GM19035 (cell line): ENCODE results near the gene MEPE.

Experiments used
- ATAC-seq: cut with Tn5 transposase; IDR thresholded peaks from one replicate; pipeline ENCODE4 v1.9.1; 2021; ENCODE audit not compliant: unreplicated experiment

MEPE gene

DNA sequence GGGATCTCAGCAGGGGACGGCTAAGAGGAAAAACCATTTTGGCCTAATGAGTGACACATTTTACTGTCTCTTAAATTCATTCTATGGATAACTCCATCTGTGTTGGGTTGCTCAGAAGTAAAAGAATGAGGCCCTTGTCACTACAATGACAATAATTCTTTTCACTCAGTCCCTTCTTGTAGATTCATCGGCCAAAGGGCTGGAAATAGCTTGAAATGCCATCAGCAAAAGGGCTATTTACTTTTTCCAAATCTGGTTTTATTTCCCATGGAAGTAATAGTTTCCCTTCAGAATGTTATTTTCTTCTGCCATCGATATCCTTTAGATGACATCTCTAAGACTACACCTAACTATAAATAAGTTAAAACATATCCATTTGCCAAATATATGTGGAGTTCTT lies 7.4 kb downstream of the MEPE start:
- ATAC-seq = no peak

GRCh38 chr4:87843936-87844335 lies 11.2 kb downstream of the MEPE start:
- ATAC-seq = no peak

DNA sequence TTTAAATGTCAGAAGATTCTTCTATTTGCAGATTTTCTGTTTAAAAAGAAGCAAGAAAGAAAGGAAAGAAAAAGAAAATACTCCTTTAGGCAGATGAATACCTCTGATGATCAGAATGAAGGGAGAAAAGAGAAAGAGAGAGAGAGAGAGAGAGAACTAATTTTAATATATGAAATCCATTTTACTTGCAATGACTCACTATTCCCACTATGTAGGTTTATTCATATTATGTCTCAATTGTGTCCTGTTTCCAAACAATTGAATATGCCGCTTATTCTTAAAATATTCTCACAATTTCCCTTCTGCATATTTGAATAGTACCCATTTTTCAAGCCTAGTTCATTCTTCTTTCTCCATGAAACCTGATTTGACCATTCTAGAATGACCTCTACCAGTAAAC lies 11.7 kb downstream of the MEPE start:
- ATAC-seq = no peak

DNA sequence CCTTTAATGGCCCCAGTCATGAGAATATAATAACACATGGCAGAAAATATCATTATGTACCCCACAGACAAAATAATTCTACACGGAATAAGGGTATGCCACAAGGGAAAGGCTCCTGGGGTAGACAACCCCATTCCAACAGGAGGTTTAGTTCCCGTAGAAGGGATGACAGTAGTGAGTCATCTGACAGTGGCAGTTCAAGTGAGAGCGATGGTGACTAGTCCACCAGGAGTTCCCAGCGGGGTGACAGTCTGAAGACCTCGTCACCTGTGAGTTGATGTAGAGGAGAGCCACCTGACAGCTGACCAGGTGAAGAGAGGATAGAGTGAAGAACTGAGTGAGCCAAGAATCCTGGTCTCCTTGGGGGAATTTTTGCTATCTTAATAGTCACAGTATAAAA lies 13.5 kb downstream of the MEPE start:
- ATAC-seq = no peak

GRCh38 chr4:87848622-87849351 lies 16.0 kb downstream of the MEPE start:
- peak; percentile 81 for ATAC-seq

DNA sequence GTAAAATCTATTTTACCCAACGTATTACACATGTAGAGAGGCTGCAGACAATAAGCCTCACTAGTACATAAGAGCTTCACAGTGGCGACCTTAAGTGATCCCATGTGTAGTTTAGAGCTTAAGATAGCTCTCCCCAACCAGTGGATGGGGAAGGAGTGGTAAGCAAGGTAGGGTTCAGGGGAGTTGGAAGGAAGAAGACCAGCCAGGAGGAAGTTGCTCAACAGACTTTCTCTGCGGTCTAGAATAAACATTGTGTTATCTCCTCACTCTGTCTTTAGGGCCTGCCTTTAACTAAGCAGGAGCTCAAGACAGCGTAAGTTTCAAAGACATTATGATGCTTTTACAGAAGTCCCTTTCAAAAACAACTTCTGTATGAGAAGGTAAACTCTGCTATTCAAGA lies 16.8 kb downstream of the MEPE start:
- no peak for ATAC-seq

DNA sequence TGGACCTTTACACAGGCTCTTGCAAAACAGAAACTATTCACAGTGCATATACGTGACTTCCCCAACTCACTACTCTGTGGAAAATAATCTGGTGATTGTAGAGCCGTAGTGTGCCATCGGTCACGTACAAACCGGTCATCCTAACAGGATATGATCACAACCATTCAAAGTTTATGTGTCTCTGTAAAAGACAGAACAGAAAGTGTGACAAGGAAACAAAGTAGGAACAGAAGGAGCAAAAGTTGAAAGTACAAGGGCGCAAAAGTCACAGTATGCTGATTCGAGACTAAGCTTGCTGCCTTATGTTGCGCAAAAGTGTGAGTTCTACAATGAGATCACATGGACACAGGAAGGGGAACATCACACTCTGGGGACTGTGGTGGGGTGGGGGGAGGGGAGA lies 18.6 kb downstream of the MEPE start:
- no peak for ATAC-seq

- no peak for ATAC-seq
Measured at GRCh38 chr4:87851953-87852352, 19.2 kb downstream of the MEPE start.

GRCh38 chr4:87853108-87853507 lies 20.3 kb downstream of the MEPE start:
- no peak for ATAC-seq

- ATAC-seq = no peak
Measured at GRCh38 chr4:87853891-87854290, 21.1 kb downstream of the MEPE start.

GRCh38 chr4:87855559-87855958 lies 22.8 kb downstream of the MEPE start:
- no peak for ATAC-seq

DNA sequence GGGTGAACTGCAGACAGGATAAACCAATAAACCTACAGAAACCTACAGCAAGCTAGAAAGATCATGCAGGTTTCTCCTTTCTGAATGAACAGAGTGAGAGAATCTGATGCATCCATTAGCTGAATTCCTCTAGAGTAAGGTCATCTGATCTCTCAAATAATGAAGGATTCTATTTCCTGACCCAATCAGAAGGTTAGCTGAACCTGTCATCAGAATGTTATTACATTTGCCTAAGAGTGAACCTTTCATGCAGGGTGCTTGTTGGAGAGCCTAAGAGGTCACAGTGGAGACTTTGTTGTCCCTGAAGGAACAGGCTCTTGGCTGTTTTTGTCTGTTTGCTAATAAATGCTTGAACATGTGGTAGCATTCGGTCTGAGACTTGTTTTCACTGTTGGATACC lies 24.0 kb downstream of the MEPE start:
- no peak for ATAC-seq

GRCh38 chr4:87857789-87858188 lies 25.0 kb downstream of the MEPE start:
- no peak for ATAC-seq

GRCh38 chr4:87862236-87862635 lies 29.5 kb downstream of the MEPE start:
- no peak for ATAC-seq

DNA sequence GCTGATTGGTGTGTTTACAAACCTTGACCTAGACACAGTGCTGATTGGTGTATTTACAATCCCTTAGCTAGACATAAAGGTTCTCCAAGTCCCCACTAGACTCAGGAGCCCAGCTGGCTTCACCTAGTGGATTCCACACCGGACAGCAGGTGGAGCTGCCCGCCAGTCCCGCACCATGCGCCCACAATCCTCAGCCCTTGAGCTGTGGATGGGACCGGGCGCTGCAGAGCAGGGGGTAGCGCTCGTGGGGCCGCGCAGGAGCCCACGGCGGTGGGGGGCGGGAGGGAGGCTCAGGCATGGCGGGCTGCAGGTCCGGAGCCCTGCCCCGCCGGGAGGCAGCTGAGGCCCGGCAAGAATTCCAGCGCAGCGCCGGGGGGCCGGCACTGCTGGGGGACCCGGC lies 30.7 kb downstream of the MEPE start:
- ATAC-seq = no peak

DNA sequence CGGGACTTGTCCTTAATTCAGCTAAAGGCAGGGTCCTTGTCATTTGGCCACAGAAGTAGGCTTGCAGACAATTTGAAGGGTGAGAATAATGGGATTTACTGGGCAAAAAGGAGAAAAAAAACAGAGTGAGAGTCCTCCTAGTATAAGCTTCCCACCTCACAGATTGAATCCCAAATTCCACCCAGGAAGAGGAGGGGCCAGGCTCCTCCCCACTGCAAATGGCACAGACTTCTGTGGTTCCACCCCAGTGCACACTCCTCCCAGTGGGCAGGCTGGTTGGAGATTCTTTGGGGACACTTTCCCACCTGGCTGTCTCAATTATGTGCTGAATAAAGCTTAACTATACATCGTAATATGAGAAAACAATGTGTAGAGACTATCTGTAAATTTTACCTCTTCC lies 31.6 kb downstream of the MEPE start:
- ATAC-seq = no peak

- no peak for ATAC-seq
Measured at GRCh38 chr4:87865288-87865687, 32.5 kb downstream of the MEPE start.

GRCh38 chr4:87865960-87866598 lies 33.3 kb downstream of the MEPE start:
- no peak for ATAC-seq

- no peak for ATAC-seq
Measured at GRCh38 chr4:87868522-87868921, 35.8 kb downstream of the MEPE start.

GRCh38 chr4:87872028-87872427 lies 39.3 kb downstream of the MEPE start:
- no peak for ATAC-seq

- ATAC-seq = no peak
Measured at GRCh38 chr4:87875191-87875590, 42.4 kb downstream of the MEPE start.

DNA sequence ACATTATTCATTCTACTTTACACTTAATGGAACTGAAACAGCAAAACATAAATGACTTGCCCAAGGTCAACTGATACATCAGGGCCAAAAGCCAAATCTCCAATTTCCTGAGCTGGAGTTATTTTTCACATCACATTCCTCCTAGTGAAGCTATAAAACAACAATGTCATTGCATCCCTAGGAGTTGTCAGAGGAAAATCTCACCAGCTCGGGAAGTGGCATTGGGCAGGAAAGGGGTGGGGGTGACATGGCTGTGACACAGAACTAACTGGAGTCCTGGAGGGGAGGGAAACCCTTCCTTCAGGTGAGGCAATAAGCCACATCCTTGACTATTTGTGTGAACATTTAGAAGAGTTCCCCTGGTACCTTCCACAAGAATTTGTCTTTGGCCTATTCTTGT lies 47.3 kb downstream of the MEPE start:
- no peak for ATAC-seq

- ATAC-seq = no peak
Measured at GRCh38 chr4:87881115-87881514, 48.3 kb downstream of the MEPE start.
